Pancreas (tissue), 10 donors: Measurements from ENCODE around the gene FEM1C. TPM values are rescaled to one million over a fixed set of nuclear protein-coding genes. Genes with fewer than 3 reads are reported as not detected.

Experiments
- ATAC-seq, 4 donors: fragments of 200-7000 bp; cut with Tn5 transposase; one replicate each; pipeline versions ENCODE4 v1.8.0 to v1.9.1; 2020; ENCODE audit warnings: mild to moderate bottlenecking in 4 of 4, moderate library complexity in 4 of 4
- DNase-seq, 6 donors: peaks; one replicate each; pipeline ENCODE4 v3.0.0-alpha.2; 2020
- FAIRE-seq: peaks from 2 replicates; lab custom pipeline; 2012; peaks lifted over from hg19 to GRCh38; lab: Jason Lieb, UNC
- H3K27ac ChIP-seq, 4 donors: fragments of 200-600 bp; sonication (generic); 1 replicate in 3 of 4; 2 replicates in 1 of 4; pipeline versions ENCODE4 v1.5.0 to v1.8.0; 2020
- H3K27me3 ChIP-seq, 4 donors: fragments of 200-600 bp; one replicate each; pipeline ENCODE4 v1.8.0; 2021
- H3K36me3 ChIP-seq, 3 donors: fragments of 200-600 bp; sonication (generic) in 1 of 3; one replicate each; pipeline versions ENCODE4 v1.5.0 to v1.8.0; 2020 to 2021
- H3K4me1 ChIP-seq, 3 donors: fragments of 200-600 bp; one replicate each; pipeline ENCODE4 v1.8.0; 2021
- H3K4me3 ChIP-seq, 4 donors: fragments of 200-600 bp; sonication (generic) in 2 of 4; one replicate each; pipeline versions ENCODE4 v1.5.0 to v1.8.0; 2020 to 2021
- H3K9me3 ChIP-seq, 4 donors: fragments of 200-600 bp; one replicate each; pipeline ENCODE4 v1.8.0; 2021
- CTCF ChIP-seq, 4 donors: fragments of 200-600 bp; sonication (generic) in 3 of 4; IDR thresholded peaks; one replicate each; pipeline versions ENCODE4 v1.5.0 to v1.8.0; 2021; ENCODE audit warnings: antibody characterized with exemption in 4 of 4
- WGBS, 2 donors: extraction: QIAGEN DNeasy Blood & Tissue Kit; methylation state at CpG; one replicate each; pipeline ENCODE4 v1.1.7; 2013; 5-methylcytosine and 5-hydroxymethylcytosine counted together
- intact Hi-C, 3 donors: fragments of 100-400 bp; cut with DNase I; formaldehyde crosslinking; loops; one replicate each; pipeline versions ENCODE4 v1.11.1 to v1.14.2; 2022
- polyA plus RNA-seq, 2 donors: library from polyadenylated mRNA; stranded (reverse); fragments of 200-250 nt; gene quantifications; one replicate each; pipeline ENCODE4 v1.2.3, GENCODE V29; 2013
- total RNA-seq, 6 donors: library from RNA; stranded (reverse); fragmentation: NEBNext Ultra II Directional in 4 of 6; extraction: Animal tissue kit (Norgen Biotek cat#: 25700) in 4 of 6; gene quantifications; one replicate each; pipeline versions ENCODE4 v1.2.1 to v1.2.4, GENCODE V29; 2021 to 2023
- donor health status: healthy with polysubstance abuse.
- donor health status: DM: no; HTN: no; CAD: no; lungs with moderate emphysema.
- donor health status: DM: no; HTN: no; CAD: no.
- donor health status: control.
- donor health status: control.
- donor health status: Bipolar disorder and iron deficiency.
- donor health status: DM: yes; HTN: yes; CAD: no.
- donor health status: DM: no; HTN: no; CAD: no.
- donor health status: DM: no; HTN: no; CAD: no.
- donor health status: DM: yes; HTN: yes; CAD: no.

The FEM1C gene
- total and polyA plus RNA-seq, 8 donors, result 3.2 to 11.2 (median 7.6) TPM

GRCh38 chr5:115490596-115490995 is 54.0 kb downstream of the FEM1C start:
- peaks cover 0 to 8% (median 2%) of the 10 kb centered on the region in 3 donors for H3K4me1 ChIP-seq
- TF ChIP-seq CTCF (IDR thresholded peaks at IDR 0.05), result no peak
- no peaks in the 10 kb centered on the region for H3K9me3 ChIP-seq
- no peak overlapping the region for H3K4me3 ChIP-seq
- H3K36me3 ChIP-seq, result no peaks in the 10 kb centered on the region
- ATAC-seq (no peak), FAIRE-seq (no peak), DNase-seq (no peak)
- H3K27me3 ChIP-seq, result no peaks in the 10 kb centered on the region
- no peak overlapping the region for H3K27ac ChIP-seq
- intact Hi-C loops, result no loop called here
- WGBS, 2 donors, result 95 to 97% methylated on average over 2 of the region's 2 CpGs

- H3K4me1 ChIP-seq, result peaks cover 0 to 8% (median 2%) of the 10 kb centered on the region in 3 donors
- DNase-seq, result no peak
- no peak for FAIRE-seq
- no peaks in the 10 kb centered on the region for H3K9me3 ChIP-seq
- intact Hi-C loops, result no loop called here
- H3K27ac ChIP-seq, result no peak overlapping the region
- no peaks in the 10 kb centered on the region for H3K27me3 ChIP-seq
- no peak overlapping the region for H3K4me3 ChIP-seq
- ATAC-seq, result peak in 1 of 4 donors; percentile 36
- no peaks in the 10 kb centered on the region for H3K36me3 ChIP-seq
- TF ChIP-seq CTCF (IDR thresholded peaks at IDR 0.05), result no peak
Observed at GRCh38 chr5:115489733-115490132, 54.8 kb downstream of the FEM1C start.

GRCh38 chr5:115487756-115488155 is 56.8 kb downstream of the FEM1C start:
- Histone ChIP-seq H3K27ac (no peak overlapping the region), H3K36me3 (no peaks in the 10 kb centered on the region), H3K9me3 (no peaks in the 10 kb centered on the region), H3K4me3 (no peak overlapping the region), H3K27me3 (no peaks in the 10 kb centered on the region), H3K4me1 (peaks cover 0 to 8% (median 2%) of the 10 kb centered on the region in 3 donors)
- no peak for TF ChIP-seq CTCF (IDR thresholded peaks at IDR 0.05)
- DNase-seq, result no peak
- FAIRE-seq, result no peak
- no peak for ATAC-seq
- intact Hi-C loops, result no loop called here

- no peak for TF ChIP-seq CTCF (IDR thresholded peaks at IDR 0.05)
- no peak overlapping the region for H3K4me3 ChIP-seq
- no peak overlapping the region for H3K27ac ChIP-seq
- H3K9me3 ChIP-seq, result no peaks in the 10 kb centered on the region
- peaks cover 0 to 8% (median 2%) of the 10 kb centered on the region in 3 donors for H3K4me1 ChIP-seq
- ATAC-seq (no peak), DNase-seq (no peak), FAIRE-seq (no peak)
- no peaks in the 10 kb centered on the region for H3K27me3 ChIP-seq
- intact Hi-C loops, result no loop called here
- H3K36me3 ChIP-seq, result no peaks in the 10 kb centered on the region
- WGBS, 2 donors, result 80 to 84% methylated on average over 4 of the region's 4 CpGs
Observed at GRCh38 chr5:115487168-115487567, 57.4 kb downstream of the FEM1C start.

GRCh38 chr5:115486728-115487127 is 57.8 kb downstream of the FEM1C start:
- Histone ChIP-seq H3K9me3 (no peaks in the 10 kb centered on the region), H3K4me3 (no peak overlapping the region), H3K27ac (no peak overlapping the region), H3K4me1 (peaks cover 0 to 8% (median 2%) of the 10 kb centered on the region in 3 donors), H3K36me3 (no peaks in the 10 kb centered on the region), H3K27me3 (no peaks in the 10 kb centered on the region)
- intact Hi-C loops, result no loop called here
- DNase-seq (no peak), ATAC-seq (no peak), FAIRE-seq (no peak)
- 91 to 93% methylated on average over 2 of the region's 2 CpGs for WGBS, 2 donors
- TF ChIP-seq CTCF (IDR thresholded peaks at IDR 0.05), result no peak
